HEK293 (cell line): ENCODE data around the gene RFESD.

Experiments
- CTCF ChIA-PET: fragments of 350-600 bp; formaldehyde crosslinking; extraction: SDS; loops from one replicate; lab custom pipeline; 2021; ENCODE audit warnings: antibody characterized with exemption; lab: Yijun Ruan, JAX
- POLR2A ChIA-PET: fragments of 300-600 bp; formaldehyde crosslinking; extraction: SDS; loops from one replicate; lab custom pipeline; 2020; ENCODE audit warnings: antibody characterized with exemption, inconsistent platforms; lab: Yijun Ruan, JAX
- H3K27ac ChIP-seq: fragments of 200-500 bp; sonication (Bioruptor generic); 2 replicates; pipeline ENCODE4 v1.5.1; 2014; ENCODE audit warnings: low read depth, low read length, control low read depth, inconsistent platforms; ENCODE audit errors: extremely low read depth
- H3K36me3 ChIP-seq, 2 experiments: fragments of 200-500 bp in 1 of 2; sonication (Bioruptor generic) in 1 of 2; 1 replicate in 1 of 2; 2 replicates in 1 of 2; pipeline ENCODE4 v1.5.1; 2014 to 2017; ENCODE audit warnings: inconsistent platforms in 2 of 2, low read length in 2 of 2; ENCODE audit not compliant: control insufficient read depth in 2 of 2, insufficient read depth in 1 of 2
- H3K4me1 ChIP-seq: fragments of 200-500 bp; sonication (Bioruptor generic); 2 replicates; pipeline ENCODE4 v1.5.1; 2014; ENCODE audit warnings: mild to moderate bottlenecking, low read length, inconsistent platforms; ENCODE audit not compliant: control insufficient read depth, insufficient read depth
- H3K4me3 ChIP-seq: 2 replicates; pipeline ENCODE4 v1.5.1; 2011; ENCODE audit warnings: low read depth, mild to moderate bottlenecking, control low read depth, low read length, moderate library complexity
- H3K9me3 ChIP-seq: fragments of 200-500 bp; sonication (Bioruptor generic); 2 replicates; pipeline ENCODE4 v1.5.1; 2014; ENCODE audit warnings: low read depth, low read length, inconsistent platforms; ENCODE audit not compliant: control insufficient read depth, insufficient read depth
- GLIS1 ChIP-seq: fragments of 450-650 bp; formaldehyde crosslinking; IDR thresholded peaks from 2 replicates; pipeline ENCODE4 v1.5.1; 2016; ENCODE audit warnings: missing biosample characterization, missing genetic modification characterization
- KLF16 ChIP-seq: fragments of 450-650 bp; formaldehyde crosslinking; IDR thresholded peaks from 2 replicates; pipeline ENCODE4 v1.5.1; 2017; ENCODE audit warnings: missing biosample characterization, missing genetic modification characterization
- KLF9 ChIP-seq: fragments of 450-650 bp; formaldehyde crosslinking; IDR thresholded peaks from 2 replicates; pipeline ENCODE4 v1.5.1; 2016; ENCODE audit warnings: missing biosample characterization, missing genetic modification characterization, low read depth
- OSR2 ChIP-seq: fragments of 450-650 bp; formaldehyde crosslinking; IDR thresholded peaks from 2 replicates; pipeline ENCODE4 v1.5.1; 2016; ENCODE audit warnings: missing biosample characterization, missing genetic modification characterization
- PBX3 ChIP-seq: sonication (generic); formaldehyde crosslinking; IDR thresholded peaks from 2 replicates; pipeline ENCODE4 v1.8.1; 2022; ENCODE audit warnings: mild to moderate bottlenecking, moderate library complexity, missing genetic modification reagents
- SALL2 ChIP-seq: fragments of 450-650 bp; formaldehyde crosslinking; IDR thresholded peaks from 2 replicates; pipeline ENCODE4 v1.5.0; 2017; ENCODE audit warnings: missing biosample characterization, mild to moderate bottlenecking, missing genetic modification characterization, borderline replicate concordance
- TRIM28 ChIP-seq: IDR thresholded peaks from 2 replicates; pipeline ENCODE4 v1.6.1; 2011; ENCODE audit warnings: low read length, control low read depth, borderline replicate concordance
- ZEB2 ChIP-seq: fragments of 450-650 bp; formaldehyde crosslinking; IDR thresholded peaks from 2 replicates; pipeline ENCODE4 v1.5.1; 2016; ENCODE audit warnings: missing biosample characterization, missing genetic modification characterization
- ZFHX2 ChIP-seq: fragments of 450-650 bp; formaldehyde crosslinking; conservative IDR thresholded peaks from 2 replicates; pipeline ENCODE4 v1.5.1; 2016; ENCODE audit warnings: missing biosample characterization, missing genetic modification characterization
- ZFP3 ChIP-seq: fragments of 450-650 bp; formaldehyde crosslinking; IDR thresholded peaks from 2 replicates; pipeline ENCODE4 v1.5.1; 2016; ENCODE audit warnings: low read depth, missing biosample characterization, missing genetic modification characterization
- ZFP69B ChIP-seq: fragments of 450-650 bp; formaldehyde crosslinking; IDR thresholded peaks from 2 replicates; pipeline ENCODE4 v1.5.1; 2016; ENCODE audit warnings: missing biosample characterization, missing genetic modification characterization
- ZNF132 ChIP-seq: fragments of 450-650 bp; formaldehyde crosslinking; IDR thresholded peaks from 2 replicates; pipeline ENCODE4 v1.5.1; 2017; ENCODE audit warnings: missing biosample characterization, missing genetic modification characterization, borderline replicate concordance
- ZNF169 ChIP-seq: fragments of 450-650 bp; formaldehyde crosslinking; IDR thresholded peaks from 2 replicates; pipeline ENCODE4 v1.5.1; 2016; ENCODE audit warnings: missing biosample characterization, missing genetic modification characterization
- ZNF302 ChIP-seq: fragments of 450-650 bp; formaldehyde crosslinking; IDR thresholded peaks from 2 replicates; pipeline ENCODE4 v1.5.1; 2016; ENCODE audit warnings: missing biosample characterization, missing genetic modification characterization, low read depth
- ZNF335 ChIP-seq: fragments of 450-650 bp; formaldehyde crosslinking; conservative IDR thresholded peaks from 2 replicates; pipeline ENCODE4 v1.5.1; 2016; ENCODE audit warnings: missing biosample characterization, missing genetic modification characterization
- ZNF398 ChIP-seq: fragments of 450-650 bp; formaldehyde crosslinking; IDR thresholded peaks from 2 replicates; pipeline ENCODE4 v1.5.1; 2017; ENCODE audit warnings: missing biosample characterization, missing genetic modification characterization
- ZNF449 ChIP-seq: fragments of 450-650 bp; formaldehyde crosslinking; IDR thresholded peaks from 2 replicates; pipeline ENCODE4 v1.5.1; 2017; ENCODE audit warnings: missing biosample characterization, mild to moderate bottlenecking, missing genetic modification characterization, moderate library complexity
- ZNF48 ChIP-seq: fragments of 450-650 bp; formaldehyde crosslinking; IDR thresholded peaks from 2 replicates; pipeline ENCODE4 v1.5.1; 2016; ENCODE audit warnings: missing biosample characterization, missing genetic modification characterization
- ZNF549 ChIP-seq: fragments of 450-650 bp; IDR thresholded peaks from 2 replicates; pipeline ENCODE4 v1.5.1; 2018; ENCODE audit warnings: missing biosample characterization, missing genetic modification characterization, mild to moderate bottlenecking, inconsistent platforms, moderate library complexity
- ZNF596 ChIP-seq: fragments of 450-650 bp; IDR thresholded peaks from 2 replicates; pipeline ENCODE4 v1.5.0; 2018; ENCODE audit warnings: missing biosample characterization, mild to moderate bottlenecking, missing genetic modification characterization, moderate library complexity
- ZNF629 ChIP-seq: fragments of 450-650 bp; formaldehyde crosslinking; IDR thresholded peaks from 2 replicates; pipeline ENCODE4 v1.5.1; 2017; ENCODE audit warnings: missing biosample characterization, missing genetic modification characterization
- ZNF645 ChIP-seq: fragments of 450-650 bp; formaldehyde crosslinking; IDR thresholded peaks from 2 replicates; pipeline ENCODE4; 2016; ENCODE audit warnings: missing biosample characterization, missing genetic modification characterization
- ZNF654 ChIP-seq: fragments of 450-650 bp; formaldehyde crosslinking; IDR thresholded peaks from 2 replicates; pipeline ENCODE4 v1.5.1; 2016; ENCODE audit warnings: low read depth, missing biosample characterization, missing genetic modification characterization
- ZNF785 ChIP-seq: fragments of 450-650 bp; formaldehyde crosslinking; IDR thresholded peaks from 2 replicates; pipeline ENCODE4 v1.5.1; 2016; ENCODE audit warnings: missing biosample characterization, missing genetic modification characterization
- ZSCAN4 ChIP-seq: fragments of 450-650 bp; formaldehyde crosslinking; IDR thresholded peaks from 2 replicates; pipeline ENCODE4 v1.5.1; 2017; ENCODE audit warnings: missing biosample characterization, missing genetic modification characterization
- ZSCAN5A ChIP-seq: fragments of 450-650 bp; formaldehyde crosslinking; IDR thresholded peaks from 2 replicates; pipeline ENCODE4 v1.5.1; 2016; ENCODE audit warnings: missing biosample characterization, missing genetic modification characterization

The RFESD gene

GRCh38 chr5:95669540-95669939 is 23.0 kb downstream of the RFESD start:
- Histone ChIP-seq H3K27ac (no peak overlapping the region), H3K4me1 (peaks cover 7% of the 10 kb centered on the region; the same call in 1 of the 2 replicates), H3K4me3 (no peak overlapping the region), H3K36me3 (no peaks in the 10 kb centered on the region), H3K9me3 (no peaks in the 10 kb centered on the region)
- POLR2A ChIA-PET = interaction anchor here (1.3 to 1.4 kb wide), 2 partner anchors 23 to 61 kb away, joined by 3 to 6 read pairs; partner anchors contain the start of genes RFESD and RHOBTB3
- CTCF ChIA-PET = interaction anchor here (0.6 to 1.4 kb wide), 6 partner anchors 24 to 255 kb away, joined by 3 to 10 read pairs (median 4); no protein-coding TSS in a partner anchor
- TF ChIP-seq ZNF645 (tag by site-specific recombination) (no peak), ZFP3 (tag by site-specific recombination) (no peak), ZNF549 (no peak), ZEB2 (tag by site-specific recombination) (no peak), ZNF596 (tag by site-specific recombination) (no peak), KLF9 (tag by site-specific recombination) (no peak), ZNF398 (tag by site-specific recombination) (no peak), ZNF48 (no peak), ZNF335 (tag by site-specific recombination) (no peak), ZSCAN5A (tag by site-specific recombination) (no peak), ZNF132 (no peak), ZNF449 (tag by site-specific recombination) (no peak), ZFHX2 (tag by site-specific recombination) (no peak), TRIM28 (no peak), PBX3 (CRISPR knock-in tag) (no peak), ZNF654 (tag by site-specific recombination) (no peak), ZNF302 (tag by site-specific recombination) (no peak), GLIS1 (tag by site-specific recombination) (no peak), ZNF785 (tag by site-specific recombination) (no peak)

GRCh38 chr5:95669985-95670384 is 23.4 kb downstream of the RFESD start:
- POLR2A ChIA-PET = interaction anchor here (0.9 to 1.4 kb wide), 2 partner anchors 23 to 61 kb away, joined by 3 to 6 read pairs; partner anchors contain the start of genes RFESD and RHOBTB3
- Histone ChIP-seq H3K4me3 (no peak overlapping the region), H3K9me3 (no peaks in the 10 kb centered on the region), H3K36me3 (no peaks in the 10 kb centered on the region), H3K4me1 (peaks cover 7% of the 10 kb centered on the region; the same call in 1 of the 2 replicates), H3K27ac (no peak overlapping the region)
- CTCF ChIA-PET = interaction anchor here (0.6 to 1.4 kb wide), 6 partner anchors 23 to 254 kb away, joined by 3 to 5 read pairs (median 4); no protein-coding TSS in a partner anchor
- no peak for TF ChIP-seq ZFP69B (tag by site-specific recombination)
- TF ChIP-seq ZNF629 (tag by site-specific recombination) = no peak
- TF ChIP-seq KLF16 (tag by site-specific recombination) = no peak
- no peak for TF ChIP-seq OSR2 (tag by site-specific recombination)
- no peak for TF ChIP-seq ZSCAN4
- no peak for TF ChIP-seq ZNF169 (tag by site-specific recombination)
- TF ChIP-seq SALL2 (tag by site-specific recombination) = no peak
